Activated naive CD8-positive, alpha-beta T cell treated with anti-CD3 and anti-CD28 coated beads, Interleukin-2, amount 10 ng/mL, durations not matched to agents 7 days and 5 days (primary cell): ENCODE data around the gene PPP1R1A. TPM values are rescaled to one million over a fixed set of nuclear protein-coding genes. Genes with fewer than 3 reads are reported as not detected.

Source experiments
- ATAC-seq: fragments of 150-1000 bp; cut with Tn5 transposase; one replicate; pipeline ENCODE4 v1.10.0; 2021; ENCODE audit warnings: low read depth, moderate library complexity
- POLR2A ChIA-PET: fragments of 350-600 bp; sonication (Branson Sonifier 250); formaldehyde crosslinking; loops from one replicate; lab custom pipeline; 2021; ENCODE audit warnings: antibody characterized with exemption; lab: Charles Lee
- DNase-seq: peaks from one replicate; pipeline ENCODE4 v3.0.0; 2021
- H3K27ac Mint-ChIP-seq: one replicate; pipeline ENCODE4 v1.8.0; 2022; ENCODE audit warnings: mild to moderate bottlenecking, mixed read lengths
- H3K27me3 Mint-ChIP-seq: one replicate; pipeline ENCODE4 v1.8.0; 2022; ENCODE audit warnings: mild to moderate bottlenecking, moderate library complexity, mixed read lengths
- H3K36me3 Mint-ChIP-seq: one replicate; pipeline ENCODE4 v1.8.0; 2021; ENCODE audit warnings: mild to moderate bottlenecking, mixed read lengths
- H3K4me1 Mint-ChIP-seq: one replicate; pipeline ENCODE4 v1.8.0; 2021; ENCODE audit warnings: mixed read lengths
- H3K4me3 Mint-ChIP-seq: one replicate; pipeline ENCODE4 v1.8.0; 2022; ENCODE audit warnings: mild to moderate bottlenecking, moderate library complexity, mixed read lengths
- H3K9me3 Mint-ChIP-seq: one replicate; pipeline ENCODE4 v1.8.0; 2021; ENCODE audit warnings: mixed read lengths
- total RNA-seq, 2 experiments: library from RNA; stranded (reverse); gene quantifications; one replicate each; pipeline ENCODE4 v1.2.3, GENCODE V29; 2021

PPP1R1A gene
- total RNA-seq, 2 experiments from 2014 or later, result not detected

- peaks cover 4% of the 10 kb centered on the region for H3K36me3 Mint-ChIP-seq
- POLR2A ChIA-PET, result interaction anchor here (1.1 to 1.8 kb wide), 3 partner anchors 11 to 62 kb away, joined by 3 to 26 read pairs (median 3); partner anchors contain the start of gene PDE1B
- no peaks in the 10 kb centered on the region for H3K9me3 Mint-ChIP-seq
- DNase-seq (peak; percentile 78), ATAC-seq (peak; percentile 100)
- H3K4me3 Mint-ChIP-seq, result peak overlapping the region; percentile 86
- no peaks in the 10 kb centered on the region for H3K27me3 Mint-ChIP-seq
- H3K4me1 Mint-ChIP-seq, result peaks cover 32% of the 10 kb centered on the region
- H3K27ac Mint-ChIP-seq, result peak overlapping the region; percentile 91
These were observed 28.0 kb downstream of the PPP1R1A start for GRCh38 chr12:54560374-54560858.

GRCh38 chr12:54558759-54559158 is 29.7 kb downstream of the PPP1R1A start:
- Mint-ChIP-seq H3K27ac (no peak overlapping the region), H3K36me3 (peaks cover 6% of the 10 kb centered on the region), H3K4me1 (peaks cover 31% of the 10 kb centered on the region), H3K9me3 (no peaks in the 10 kb centered on the region), H3K27me3 (no peaks in the 10 kb centered on the region), H3K4me3 (no peak overlapping the region)
- DNase-seq (no peak), ATAC-seq (no peak)
- POLR2A ChIA-PET, result interaction anchor here (1.6 kb wide), 1 partner anchor 9 kb away, joined by 5 read pairs; the partner anchor contains the start of gene PDE1B

- H3K4me3 Mint-ChIP-seq, result no peak overlapping the region
- peaks cover 31% of the 10 kb centered on the region for H3K4me1 Mint-ChIP-seq
- H3K36me3 Mint-ChIP-seq, result peaks cover 10% of the 10 kb centered on the region
- POLR2A ChIA-PET, result interaction anchor here (1.6 kb wide), 1 partner anchor 8 kb away, joined by 5 read pairs; the partner anchor contains the start of gene PDE1B
- no peaks in the 10 kb centered on the region for H3K9me3 Mint-ChIP-seq
- ATAC-seq, result no peak
- no peaks in the 10 kb centered on the region for H3K27me3 Mint-ChIP-seq
- no peak overlapping the region for H3K27ac Mint-ChIP-seq
- DNase-seq, result no peak
These were observed 30.1 kb downstream of the PPP1R1A start for GRCh38 chr12:54558311-54558710.

- Mint-ChIP-seq H3K36me3 (peaks cover 11% of the 10 kb centered on the region), H3K4me1 (peaks cover 12% of the 10 kb centered on the region), H3K27ac (no peak overlapping the region), H3K27me3 (no peaks in the 10 kb centered on the region), H3K9me3 (no peaks in the 10 kb centered on the region), H3K4me3 (no peak overlapping the region)
- DNase-seq, result no peak
- POLR2A ChIA-PET, result no interaction called here
- ATAC-seq, result no peak
These were observed 32.7 kb downstream of the PPP1R1A start for GRCh38 chr12:54555670-54556257.

GRCh38 chr12:54549774-54550451 is 38.5 kb downstream of the PPP1R1A start:
- DNase-seq, result peak; percentile 43
- no peak overlapping the region for H3K27ac Mint-ChIP-seq
- POLR2A ChIA-PET, result interaction anchor here (1.1 to 2.4 kb wide), 3 partner anchors 8 to 78 kb away, joined by 3 to 26 read pairs (median 5); no protein-coding TSS in a partner anchor

GRCh38 chr12:54546511-54546910 is 41.9 kb downstream of the PPP1R1A start:
- Mint-ChIP-seq H3K4me1 (peaks cover 15% of the 10 kb centered on the region), H3K27ac (no peak overlapping the region), H3K4me3 (no peak overlapping the region), H3K36me3 (peaks cover 23% of the 10 kb centered on the region), H3K9me3 (no peaks in the 10 kb centered on the region), H3K27me3 (peaks cover 12% of the 10 kb centered on the region)
- ATAC-seq, result no peak
- POLR2A ChIA-PET, result interaction anchor here (0.8 kb wide), 1 partner anchor 13 kb away, joined by 3 read pairs; no protein-coding TSS in a partner anchor
- DNase-seq, result no peak

More at GRCh38 chr12:54549774-54550451, 38.5 kb downstream of the PPP1R1A start:
- ATAC-seq, result peak; percentile 32
- peaks cover 12% of the 10 kb centered on the region for H3K27me3 Mint-ChIP-seq
- no peaks in the 10 kb centered on the region for H3K9me3 Mint-ChIP-seq
- peak overlapping the region; percentile 83 for H3K4me3 Mint-ChIP-seq
- H3K4me1 Mint-ChIP-seq, result peaks cover 15% of the 10 kb centered on the region
- H3K36me3 Mint-ChIP-seq, result peaks cover 21% of the 10 kb centered on the region

GRCh38 chr12:54544743-54545142 is 43.7 kb downstream of the PPP1R1A start:
- peaks cover 24% of the 10 kb centered on the region for H3K36me3 Mint-ChIP-seq
- peaks cover 13% of the 10 kb centered on the region for H3K4me1 Mint-ChIP-seq
- POLR2A ChIA-PET, result no interaction called here
- peaks cover 8% of the 10 kb centered on the region for H3K27me3 Mint-ChIP-seq
- DNase-seq (no peak), ATAC-seq (no peak)
- H3K9me3 Mint-ChIP-seq, result no peaks in the 10 kb centered on the region
- H3K4me3 Mint-ChIP-seq, result no peak overlapping the region
- H3K27ac Mint-ChIP-seq, result no peak overlapping the region

- ATAC-seq (no peak), DNase-seq (no peak)
- H3K27me3 Mint-ChIP-seq, result no peaks in the 10 kb centered on the region
- no peaks in the 10 kb centered on the region for H3K9me3 Mint-ChIP-seq
- H3K27ac Mint-ChIP-seq, result no peak overlapping the region
- H3K4me1 Mint-ChIP-seq, result peaks cover 7% of the 10 kb centered on the region
- peaks cover 22% of the 10 kb centered on the region for H3K36me3 Mint-ChIP-seq
- no peak overlapping the region for H3K4me3 Mint-ChIP-seq
- POLR2A ChIA-PET, result no interaction called here
These were observed 44.9 kb downstream of the PPP1R1A start for GRCh38 chr12:54543526-54543925.

- ATAC-seq (no peak), DNase-seq (no peak)
- Mint-ChIP-seq H3K27me3 (no peaks in the 10 kb centered on the region), H3K27ac (no peak overlapping the region), H3K4me3 (no peak overlapping the region), H3K4me1 (peaks cover 5% of the 10 kb centered on the region), H3K9me3 (no peaks in the 10 kb centered on the region), H3K36me3 (peaks cover 24% of the 10 kb centered on the region)
- POLR2A ChIA-PET, result no interaction called here
These were observed 46.6 kb downstream of the PPP1R1A start for GRCh38 chr12:54541751-54542290.

GRCh38 chr12:54538136-54538700 is 50.2 kb downstream of the PPP1R1A start:
- DNase-seq (no peak), ATAC-seq (no peak)
- Mint-ChIP-seq H3K4me3 (no peak overlapping the region), H3K36me3 (peaks cover 36% of the 10 kb centered on the region), H3K4me1 (no peaks in the 10 kb centered on the region), H3K9me3 (no peaks in the 10 kb centered on the region), H3K27ac (no peak overlapping the region), H3K27me3 (no peaks in the 10 kb centered on the region)
- POLR2A ChIA-PET, result no interaction called here

- H3K9me3 Mint-ChIP-seq, result no peaks in the 10 kb centered on the region
- H3K27ac Mint-ChIP-seq, result no peak overlapping the region
- no peak overlapping the region for H3K4me3 Mint-ChIP-seq
- DNase-seq (no peak), ATAC-seq (no peak)
- POLR2A ChIA-PET, result interaction anchor here (1.0 kb wide), 1 partner anchor 28 kb away, joined by 3 read pairs; no protein-coding TSS in a partner anchor
- H3K27me3 Mint-ChIP-seq, result no peaks in the 10 kb centered on the region
- peaks cover 51% of the 10 kb centered on the region for H3K36me3 Mint-ChIP-seq
- peaks cover 2% of the 10 kb centered on the region for H3K4me1 Mint-ChIP-seq
These were observed 53.0 kb downstream of the PPP1R1A start for GRCh38 chr12:54535474-54535873.

GRCh38 chr12:54529581-54529980 is 58.9 kb downstream of the PPP1R1A start:
- Mint-ChIP-seq H3K27me3 (no peaks in the 10 kb centered on the region), H3K36me3 (peaks cover 47% of the 10 kb centered on the region), H3K9me3 (no peaks in the 10 kb centered on the region), H3K27ac (no peak overlapping the region), H3K4me3 (no peak overlapping the region), H3K4me1 (peaks cover 2% of the 10 kb centered on the region)
- DNase-seq (no peak), ATAC-seq (no peak)
- POLR2A ChIA-PET, result no interaction called here
